A549 (cell line): ENCODE results near the gene RAB20. TPM values are rescaled to one million over a fixed set of nuclear protein-coding genes. Genes with fewer than 3 reads are reported as not detected.

Source experiments
- ATAC-seq, 2 experiments: fragments of 200-7000 bp in 1 of 2; fragments of >200 bp in 1 of 2; cut with Nextera tagmentation in 1 of 2; cut with Tn5 transposase in 1 of 2; 3 replicates each; pipeline versions ENCODE4 v1.8.0 to v1.9.1; 2018 to 2020; ENCODE audit warnings: mild to moderate bottlenecking in 1 of 2, moderate library complexity in 1 of 2
- CTCF ChIA-PET: fragments of 300-600 bp; sonication (Branson Sonifier 250); formaldehyde crosslinking; extraction: SDS; loops from one replicate; lab custom pipeline; 2021; ENCODE audit warnings: antibody characterized with exemption, inconsistent platforms; lab: Yijun Ruan, JAX
- POLR2A ChIA-PET: fragments of 350-600 bp; formaldehyde crosslinking; extraction: SDS; loops from one replicate; lab custom pipeline; 2021; ENCODE audit warnings: antibody characterized with exemption, inconsistent platforms; lab: Yijun Ruan, JAX
- DNase-seq, 2 experiments: peaks; one replicate each; pipeline versions ENCODE4 v3.0.0 to v3.0.0-alpha.2; 2011 to 2016; ENCODE audit warnings: low read depth in 1 of 2, low spot score in 1 of 2
- FAIRE-seq: peaks from 2 replicates; lab custom pipeline; 2011; peaks lifted over from hg19 to GRCh38; lab: Jason Lieb, UNC
- H3K27ac ChIP-seq, 2 experiments: fragments of >200 bp; sonication (Bioruptor Twin); formaldehyde crosslinking; 3 replicates each; pipeline ENCODE4 v1.5.1; 2016 to 2017
- H3K4me1 ChIP-seq: fragments of >200 bp; sonication (Bioruptor Twin); formaldehyde crosslinking; 3 replicates; pipeline ENCODE4 v1.6.1; 2016
- H3K4me2 ChIP-seq: fragments of >200 bp; sonication (Bioruptor Twin); formaldehyde crosslinking; 3 replicates; pipeline ENCODE4 v1.6.1; 2016
- H3K4me3 ChIP-seq: fragments of >200 bp; sonication (Bioruptor Twin); formaldehyde crosslinking; 3 replicates; pipeline ENCODE4 v1.5.1; 2016
- H3K9me3 ChIP-seq: fragments of >200 bp; sonication (Bioruptor Twin); formaldehyde crosslinking; 3 replicates; pipeline ENCODE4 v1.6.1; 2016
- CHD2 ChIP-seq: fragments of 150-350 bp; IDR thresholded peaks from 2 replicates; pipeline ENCODE4 v1.6.1; 2014; ENCODE audit warnings: low read length; ENCODE audit not compliant: partially characterized antibody
- EHF ChIP-seq: fragments of 250-450 bp; sonication (Bioruptor Pico); IDR thresholded peaks from 2 replicates; pipeline ENCODE4 v1.5.0; 2020; ENCODE audit warnings: mild to moderate bottlenecking
- EHMT2 ChIP-seq: fragments of 200-600 bp; sonication (generic); IDR thresholded peaks from 2 replicates; pipeline ENCODE4 v1.6.1; 2016; ENCODE audit warnings: antibody characterized with exemption, low read depth, mild to moderate bottlenecking, moderate library complexity
- EP300 ChIP-seq, 2 experiments: fragments of >200 bp; sonication (Bioruptor Twin); formaldehyde crosslinking; IDR thresholded peaks; 2 replicates in 1 of 2; 3 replicates in 1 of 2; pipeline ENCODE4 v1.6.1; 2016 to 2017
- ESRRA ChIP-seq: fragments of 150-350 bp; IDR thresholded peaks from 2 replicates; pipeline ENCODE4 v1.6.1; 2014; ENCODE audit warnings: mild to moderate bottlenecking, low read length, borderline replicate concordance
- FOSL2 ChIP-seq, 2 experiments: fragments of 450-650 bp in 1 of 2; fragments of >200 bp in 1 of 2; sonication (Bioruptor Twin) in 1 of 2; formaldehyde crosslinking; IDR thresholded peaks; 2 replicates each; pipeline versions ENCODE4 v1.5.0 to v1.6.1; 2016 to 2020; ENCODE audit warnings: mild to moderate bottlenecking in 1 of 2, moderate library complexity in 1 of 2
- GATA3 ChIP-seq: IDR thresholded peaks from 2 replicates; pipeline ENCODE4 v1.6.1; 2012; ENCODE audit warnings: borderline replicate concordance
- HDAC2 ChIP-seq: fragments of 200-600 bp; sonication (generic); IDR thresholded peaks from 2 replicates; pipeline ENCODE4 v1.6.1; 2016
- HOXA7 ChIP-seq: fragments of 250-450 bp; sonication (Bioruptor Pico); IDR thresholded peaks from 2 replicates; pipeline ENCODE4 v1.5.0; 2020; ENCODE audit warnings: mild to moderate bottlenecking, moderate library complexity
- KDM5A ChIP-seq: fragments of 200-600 bp; sonication (generic); IDR thresholded peaks from 2 replicates; pipeline ENCODE4 v1.6.1; 2016; ENCODE audit warnings: antibody characterized with exemption, mild to moderate bottlenecking
- MAZ ChIP-seq: fragments of 150-350 bp; IDR thresholded peaks from 2 replicates; pipeline ENCODE4 v1.6.1; 2014; ENCODE audit warnings: antibody characterized with exemption, low read depth, low read length, borderline replicate concordance
- MYC ChIP-seq: IDR thresholded peaks from 2 replicates; pipeline ENCODE4 v1.6.1; 2012; ENCODE audit warnings: mild to moderate bottlenecking, inconsistent platforms, low read length, improper control_type of control experiment, borderline replicate concordance
- NFE2L2 ChIP-seq: fragments of 150-350 bp; conservative IDR thresholded peaks from 2 replicates; pipeline ENCODE4 v1.6.1; 2014; ENCODE audit warnings: low read length
- NR3C1 ChIP-seq: fragments of >200 bp; sonication (Bioruptor Twin); formaldehyde crosslinking; IDR thresholded peaks from 3 replicates; pipeline ENCODE4 v1.6.1; 2017
- POLR2AphosphoS2 ChIP-seq: conservative IDR thresholded peaks from 2 replicates; pipeline ENCODE4 v1.6.1; 2012; ENCODE audit warnings: low read length, improper control_type of control experiment, inconsistent platforms
- RAD21 ChIP-seq, 2 experiments: fragments of >200 bp in 1 of 2; sonication (Bioruptor Twin) in 1 of 2; formaldehyde crosslinking in 1 of 2; IDR thresholded peaks in 1 of 2; conservative IDR thresholded peaks in 1 of 2; 2 replicates in 1 of 2; 3 replicates in 1 of 2; pipeline ENCODE4 v1.6.1; 2012 to 2018; ENCODE audit warnings: inconsistent platforms in 1 of 2
- RCOR1 ChIP-seq: fragments of 150-350 bp; IDR thresholded peaks from 2 replicates; pipeline ENCODE4 v1.6.1; 2014; ENCODE audit warnings: antibody characterized with exemption, low read length, low read depth
- RFX5 ChIP-seq: fragments of 450-650 bp; IDR thresholded peaks from 2 replicates; pipeline ENCODE4 v1.7.1; 2014; ENCODE audit warnings: antibody characterized with exemption, mild to moderate bottlenecking, moderate library complexity
- TFCP2L1 ChIP-seq: fragments of 250-450 bp; sonication (Bioruptor Pico); IDR thresholded peaks from 2 replicates; pipeline ENCODE4 v1.5.0; 2021; ENCODE audit warnings: mild to moderate bottlenecking
- TP53 ChIP-seq: fragments of 250-450 bp; sonication (Bioruptor Pico); IDR thresholded peaks from 2 replicates; pipeline ENCODE4 v1.5.0; 2021; ENCODE audit warnings: mild to moderate bottlenecking, moderate library complexity
- ZNF302 ChIP-seq: fragments of 250-450 bp; sonication (Bioruptor Pico); IDR thresholded peaks from 2 replicates; pipeline ENCODE4 v1.9.0; 2021; ENCODE audit warnings: inconsistent platforms, mild to moderate bottlenecking, moderate library complexity
- ZSCAN20 ChIP-seq: fragments of 250-450 bp; sonication (Bioruptor Pico); IDR thresholded peaks from 2 replicates; pipeline ENCODE4 v1.8.0; 2022; ENCODE audit warnings: mild to moderate bottlenecking, moderate library complexity
- WGBS: methylation state at CpG from one replicate; pipeline ENCODE4 v1.1.6; 2017; ENCODE audit errors: missing lambda C conversion rate; 5-methylcytosine and 5-hydroxymethylcytosine counted together
- polyA plus RNA-seq, 4 experiments: library from polyadenylated mRNA; depleted of rRNA in 3 of 4; stranded (reverse); fragments of >200 nt; fragmentation: RNase III in 1 of 4; extraction: RNeasy Plus Mini Kit Qiagen cat#74134 plus additional on column Dnase treatment in 1 of 4; gene quantifications; 2 replicates in 3 of 4; 3 replicates in 1 of 4; pipeline ENCODE4 v1.2.3, GENCODE V29; 2011 to 2017
- TF ChIP-seq, protein P1 (sequence below): fragments of 450-650 bp; IDR thresholded peaks from 2 replicates; pipeline ENCODE4 v1.6.1; 2014; ENCODE audit warnings: antibody characterized with exemption
- TF ChIP-seq, protein P2 (sequence below): IDR thresholded peaks from 2 replicates; pipeline ENCODE4 v1.6.1; 2012
- TF ChIP-seq, protein P3 (sequence below): fragments of 250-450 bp; sonication (Bioruptor Pico); IDR thresholded peaks from 2 replicates; pipeline ENCODE4 v1.5.0; 2020; ENCODE audit warnings: low read depth, mild to moderate bottlenecking, moderate library complexity
- TF ChIP-seq, protein P4 (sequence below): fragments of 250-450 bp; sonication (Bioruptor Pico); IDR thresholded peaks from 2 replicates; pipeline ENCODE4 v1.5.0; 2021; ENCODE audit warnings: mild to moderate bottlenecking, moderate library complexity, borderline replicate concordance
- TF ChIP-seq, protein P5 (sequence below): fragments of >200 bp; sonication (Bioruptor Twin); formaldehyde crosslinking; IDR thresholded peaks from 3 replicates; pipeline ENCODE4 v1.6.1; 2016

Gene RAB20
- polyA plus RNA-seq, 2 of the 4 experiments (the other 2 are of a cell fraction) = 1.0 to 1.5 TPM

DNA sequence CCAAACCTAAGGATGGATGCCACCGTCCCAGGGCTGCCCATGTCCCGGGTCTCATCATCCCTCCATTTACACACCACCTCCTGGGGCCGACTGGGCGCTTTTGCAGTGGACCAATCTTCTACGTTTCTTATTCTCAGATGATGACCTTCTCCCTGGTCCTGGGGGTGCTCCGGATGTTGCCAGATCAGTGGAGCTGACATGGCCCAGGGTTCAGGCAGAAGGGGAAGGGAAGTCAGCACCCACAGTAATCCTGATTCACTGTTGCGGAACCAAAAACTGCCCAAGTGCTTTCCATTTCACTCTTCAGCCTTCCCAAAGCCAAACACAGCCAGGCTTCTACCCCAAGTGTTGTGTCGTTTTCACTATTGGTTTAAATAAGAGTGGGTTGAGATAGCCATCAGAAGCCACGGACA lies 29.8 kb downstream of the RAB20 start:
- no peaks in the 10 kb centered on the region for H3K9me3 ChIP-seq
- H3K27ac ChIP-seq = no peak overlapping the region
- ATAC-seq (no peak), FAIRE-seq (no peak), DNase-seq (no peak)
- peaks cover 3% of the 10 kb centered on the region; the same call in 1 of the 3 replicates for H3K4me1 ChIP-seq
- ChIA-PET POLR2A (no interaction called here), CTCF (no interaction called here)
- H3K4me2 ChIP-seq = no peak overlapping the region
- H3K4me3 ChIP-seq = no peak overlapping the region
- TF ChIP-seq EHF (CRISPR knock-in tag) = no peak
- TF ChIP-seq, protein P1, sequence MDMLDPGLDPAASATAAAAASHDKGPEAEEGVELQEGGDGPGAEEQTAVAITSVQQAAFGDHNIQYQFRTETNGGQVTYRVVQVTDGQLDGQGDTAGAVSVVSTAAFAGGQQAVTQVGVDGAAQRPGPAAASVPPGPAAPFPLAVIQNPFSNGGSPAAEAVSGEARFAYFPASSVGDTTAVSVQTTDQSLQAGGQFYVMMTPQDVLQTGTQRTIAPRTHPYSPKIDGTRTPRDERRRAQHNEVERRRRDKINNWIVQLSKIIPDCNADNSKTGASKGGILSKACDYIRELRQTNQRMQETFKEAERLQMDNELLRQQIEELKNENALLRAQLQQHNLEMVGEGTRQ = no peak
- TF ChIP-seq NR3C1 = no peak
- no peak for TF ChIP-seq HOXA7
- TF ChIP-seq FOSL2 (IDR thresholded peaks at IDR 0.05) = no peak
- TF ChIP-seq FOSL2 (CRISPR knock-in tag; IDR thresholded peaks at IDR 0.05) = no peak
- no peak for TF ChIP-seq TP53
- no peak for TF ChIP-seq RFX5
- TF ChIP-seq GATA3 = no peak
- TF ChIP-seq MYC = no peak
- TF ChIP-seq ESRRA = no peak
- no peak for TF ChIP-seq KDM5A
- TF ChIP-seq ZSCAN20 (CRISPR knock-in tag) = no peak
- no peak for TF ChIP-seq CHD2
- TF ChIP-seq, protein P2, sequence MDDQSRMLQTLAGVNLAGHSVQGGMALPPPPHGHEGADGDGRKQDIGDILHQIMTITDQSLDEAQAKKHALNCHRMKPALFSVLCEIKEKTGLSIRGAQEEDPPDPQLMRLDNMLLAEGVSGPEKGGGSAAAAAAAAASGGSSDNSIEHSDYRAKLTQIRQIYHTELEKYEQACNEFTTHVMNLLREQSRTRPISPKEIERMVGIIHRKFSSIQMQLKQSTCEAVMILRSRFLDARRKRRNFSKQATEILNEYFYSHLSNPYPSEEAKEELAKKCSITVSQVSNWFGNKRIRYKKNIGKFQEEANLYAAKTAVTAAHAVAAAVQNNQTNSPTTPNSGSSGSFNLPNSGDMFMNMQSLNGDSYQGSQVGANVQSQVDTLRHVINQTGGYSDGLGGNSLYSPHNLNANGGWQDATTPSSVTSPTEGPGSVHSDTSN = no peak
- no peak for TF ChIP-seq TFCP2L1
- WGBS = 63% methylated on average over 9 of the region's 9 CpGs

DNA sequence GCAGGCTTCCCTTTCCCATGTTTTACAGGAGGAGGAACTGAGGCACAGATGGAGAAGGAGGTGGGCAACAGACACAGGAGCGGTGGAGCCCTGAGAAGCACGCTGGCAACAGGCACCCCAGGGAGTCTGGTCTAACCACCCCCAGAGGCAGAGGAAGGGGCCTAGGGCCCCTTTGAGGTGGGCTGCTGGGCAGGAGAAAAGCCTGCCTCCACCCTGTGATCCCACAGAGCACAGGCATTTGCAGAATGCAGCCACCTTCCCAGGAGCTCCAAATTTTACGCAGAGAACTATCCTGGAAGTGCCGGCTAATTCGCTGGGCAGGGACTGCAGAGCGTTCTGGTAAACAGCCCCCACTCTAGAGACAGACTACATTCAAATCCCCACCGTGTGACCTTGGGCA lies 30.4 kb downstream of the RAB20 start:
- H3K4me2 ChIP-seq = no peak overlapping the region
- ATAC-seq = no peak
- H3K4me3 ChIP-seq = no peak overlapping the region
- 94% methylated on average over 2 of the region's 7 CpGs for WGBS
- no peak for DNase-seq
- H3K9me3 ChIP-seq = no peaks in the 10 kb centered on the region
- H3K4me1 ChIP-seq = peaks cover 3% of the 10 kb centered on the region; the same call in 1 of the 3 replicates
- ChIA-PET POLR2A (no interaction called here), CTCF (no interaction called here)
- H3K27ac ChIP-seq = no peak overlapping the region
- TF ChIP-seq NR3C1 (no peak), NFE2L2 (no peak), EHF (CRISPR knock-in tag) (no peak), EP300 (IDR thresholded peaks at IDR 0.05) (no peak), CHD2 (no peak), RAD21 (conservative IDR thresholded peaks at IDR 0.05 in 1 of 2, IDR thresholded peaks at IDR 0.05 in 1 of 2) (no peak), ZNF302 (CRISPR knock-in tag) (no peak), POLR2AphosphoS2 (no peak), HDAC2 (no peak), RCOR1 (no peak), MAZ (no peak), EHMT2 (no peak)
- TF ChIP-seq, protein P3, sequence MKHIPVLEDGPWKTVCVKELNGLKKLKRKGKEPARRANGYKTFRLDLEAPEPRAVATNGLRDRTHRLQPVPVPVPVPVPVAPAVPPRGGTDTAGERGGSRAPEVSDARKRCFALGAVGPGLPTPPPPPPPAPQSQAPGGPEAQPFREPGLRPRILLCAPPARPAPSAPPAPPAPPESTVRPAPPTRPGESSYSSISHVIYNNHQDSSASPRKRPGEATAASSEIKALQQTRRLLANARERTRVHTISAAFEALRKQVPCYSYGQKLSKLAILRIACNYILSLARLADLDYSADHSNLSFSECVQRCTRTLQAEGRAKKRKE = no peak
- TF ChIP-seq, protein P1 = no peak
- TF ChIP-seq, protein P2 = no peak
- TF ChIP-seq, protein P4, sequence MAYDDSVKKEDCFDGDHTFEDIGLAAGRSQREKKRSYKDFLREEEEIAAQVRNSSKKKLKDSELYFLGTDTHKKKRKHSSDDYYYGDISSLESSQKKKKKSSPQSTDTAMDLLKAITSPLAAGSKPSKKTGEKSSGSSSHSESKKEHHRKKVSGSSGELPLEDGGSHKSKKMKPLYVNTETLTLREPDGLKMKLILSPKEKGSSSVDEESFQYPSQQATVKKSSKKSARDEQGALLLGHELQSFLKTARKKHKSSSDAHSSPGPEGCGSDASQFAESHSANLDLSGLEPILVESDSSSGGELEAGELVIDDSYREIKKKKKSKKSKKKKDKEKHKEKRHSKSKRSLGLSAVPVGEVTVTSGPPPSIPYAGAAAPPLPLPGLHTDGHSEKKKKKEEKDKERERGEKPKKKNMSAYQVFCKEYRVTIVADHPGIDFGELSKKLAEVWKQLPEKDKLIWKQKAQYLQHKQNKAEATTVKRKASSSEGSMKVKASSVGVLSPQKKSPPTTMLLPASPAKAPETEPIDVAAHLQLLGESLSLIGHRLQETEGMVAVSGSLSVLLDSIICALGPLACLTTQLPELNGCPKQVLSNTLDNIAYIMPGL (CRISPR knock-in tag) = no peak
- TF ChIP-seq, protein P5, sequence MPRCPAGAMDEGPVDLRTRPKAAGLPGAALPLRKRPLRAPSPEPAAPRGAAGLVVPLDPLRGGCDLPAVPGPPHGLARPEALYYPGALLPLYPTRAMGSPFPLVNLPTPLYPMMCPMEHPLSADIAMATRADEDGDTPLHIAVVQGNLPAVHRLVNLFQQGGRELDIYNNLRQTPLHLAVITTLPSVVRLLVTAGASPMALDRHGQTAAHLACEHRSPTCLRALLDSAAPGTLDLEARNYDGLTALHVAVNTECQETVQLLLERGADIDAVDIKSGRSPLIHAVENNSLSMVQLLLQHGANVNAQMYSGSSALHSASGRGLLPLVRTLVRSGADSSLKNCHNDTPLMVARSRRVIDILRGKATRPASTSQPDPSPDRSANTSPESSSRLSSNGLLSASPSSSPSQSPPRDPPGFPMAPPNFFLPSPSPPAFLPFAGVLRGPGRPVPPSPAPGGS = no peak
- FAIRE-seq = no peak
